GM23248 (cell line): ENCODE results near the gene COMP.

ENCODE experiments used
- EZH2 ChIP-seq: fragments of 200-600 bp; sonication (generic); IDR thresholded peaks from 2 replicates; pipeline ENCODE4 v1.6.1; 2018; ENCODE audit warnings: antibody characterized with exemption, mild to moderate bottlenecking; ENCODE audit not compliant: insufficient read depth, poor library complexity, severe bottlenecking
- EZH2phosphoT487 ChIP-seq: fragments of 200-600 bp; sonication (generic); IDR thresholded peaks from 2 replicates; pipeline ENCODE4 v1.6.1; 2018; ENCODE audit warnings: antibody characterized with exemption, moderate library complexity, mild to moderate bottlenecking, low read depth; ENCODE audit not compliant: insufficient read depth

DNA sequence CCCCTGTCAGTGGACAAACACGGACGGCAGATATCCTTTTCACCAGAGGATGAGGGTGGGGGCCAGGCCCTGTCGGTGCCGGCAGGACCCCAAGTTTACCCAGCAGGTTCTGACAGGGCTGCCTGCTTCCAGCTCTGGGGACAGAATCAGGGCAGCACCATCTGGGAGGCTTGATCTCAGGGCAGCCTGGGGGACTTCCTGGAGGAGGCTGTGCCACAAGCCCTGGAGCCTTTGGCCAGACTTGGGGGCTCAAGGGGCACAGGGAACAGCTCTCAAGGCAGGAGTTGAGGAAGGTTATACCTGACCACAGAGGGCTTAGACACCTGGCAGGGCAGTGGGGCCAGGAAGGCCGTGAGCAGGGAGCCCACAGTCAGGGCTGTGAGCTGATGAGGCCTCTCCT lies 45.2 kb downstream of the COMP start:
- TF ChIP-seq EZH2: no peak
- no peak for TF ChIP-seq EZH2phosphoT487
